HG03060 (cell line): ENCODE data around the gene TUBA1C.
"Not testable (repeated sequence)": the region's sequence is repeated elsewhere in the genome, so short reads cannot be mapped to it uniquely, and the experiment has no call there.

Source experiments
- ATAC-seq: cut with Tn5 transposase; IDR thresholded peaks from one replicate; pipeline ENCODE4 v1.9.1; 2021; ENCODE audit warnings: low read depth, moderate number of reproducible peaks; ENCODE audit not compliant: unreplicated experiment

Gene TUBA1C

GRCh38 chr12:49282740-49283375 lies 18.0 kb downstream of the TUBA1C start:
- ATAC-seq, result not testable (repeated sequence)

GRCh38 chr12:49283541-49284429 lies 18.9 kb downstream of the TUBA1C start:
- no peak for ATAC-seq

GRCh38 chr12:49284672-49285071 lies 19.8 kb downstream of the TUBA1C start:
- ATAC-seq, result no peak

GRCh38 chr12:49287876-49288275 lies 23.0 kb downstream of the TUBA1C start:
- ATAC-seq, result no peak

- ATAC-seq, result no peak
Measured at GRCh38 chr12:49288412-49288853, 23.6 kb downstream of the TUBA1C start.

- ATAC-seq, result no peak
Measured at GRCh38 chr12:49288922-49289555, 24.2 kb downstream of the TUBA1C start.

GRCh38 chr12:49292729-49293055 lies 27.8 kb downstream of the TUBA1C start:
- no peak for ATAC-seq

- ATAC-seq, result no peak
Measured at GRCh38 chr12:49293056-49293956, 28.4 kb downstream of the TUBA1C start.

- ATAC-seq, result no peak
Measured at GRCh38 chr12:49294086-49294803, 29.4 kb downstream of the TUBA1C start.

GRCh38 chr12:49294804-49295081 lies 29.9 kb downstream of the TUBA1C start:
- no peak for ATAC-seq

- no peak for ATAC-seq
Measured at GRCh38 chr12:49295082-49295936, 30.4 kb downstream of the TUBA1C start, which contains the start of gene PRPH. PRPH (plus strand) TSS chr12:49295147; CDS start chr12:49295201, 54 bp downstream.

GRCh38 chr12:49296034-49296835 lies 31.4 kb downstream of the TUBA1C start:
- ATAC-seq, result no peak

GRCh38 chr12:49296836-49297694 lies 32.2 kb downstream of the TUBA1C start:
- no peak for ATAC-seq

GRCh38 chr12:49297695-49298060 lies 32.8 kb downstream of the TUBA1C start:
- ATAC-seq, result no peak

GRCh38 chr12:49298160-49298559 lies 33.3 kb downstream of the TUBA1C start:
- ATAC-seq, result no peak

- ATAC-seq, result no peak
Measured at GRCh38 chr12:49301760-49302159, 36.9 kb downstream of the TUBA1C start.

GRCh38 chr12:49304161-49304560 lies 39.3 kb downstream of the TUBA1C start:
- no peak for ATAC-seq
